Astrocyte of the spinal cord (primary cell): Measurements from ENCODE around the gene PLD1.
A peak's percentile ranks its signal among the peaks of the same experiment; 100 is the strongest.

Source experiments
- DNase-seq: peaks from one replicate; pipeline ENCODE4 v3.0.0; 2011; ENCODE audit warnings: low read depth, low spot score
- H3K4me3 ChIP-seq: 2 replicates; pipeline ENCODE4 v1.5.1; 2011; ENCODE audit warnings: low read depth, mild to moderate bottlenecking, low read length, moderate library complexity
- in situ Hi-C: cut with HindIII; loops from 2 replicates; pipeline ENCODE4 v1.10.0; 2017; ENCODE audit warnings: low sequenced_read_pairs
- TF ChIP-seq, protein P1 (sequence below): IDR thresholded peaks from 2 replicates; pipeline ENCODE4 v1.5.1; 2012; ENCODE audit warnings: low read depth, mild to moderate bottlenecking, low read length, inconsistent platforms

Gene PLD1

GRCh38 chr3:171648069-171648468 is 162.2 kb downstream of the PLD1 start:
- DNase-seq: no peak
- in situ Hi-C loops: no loop called here
- TF ChIP-seq, protein P1, sequence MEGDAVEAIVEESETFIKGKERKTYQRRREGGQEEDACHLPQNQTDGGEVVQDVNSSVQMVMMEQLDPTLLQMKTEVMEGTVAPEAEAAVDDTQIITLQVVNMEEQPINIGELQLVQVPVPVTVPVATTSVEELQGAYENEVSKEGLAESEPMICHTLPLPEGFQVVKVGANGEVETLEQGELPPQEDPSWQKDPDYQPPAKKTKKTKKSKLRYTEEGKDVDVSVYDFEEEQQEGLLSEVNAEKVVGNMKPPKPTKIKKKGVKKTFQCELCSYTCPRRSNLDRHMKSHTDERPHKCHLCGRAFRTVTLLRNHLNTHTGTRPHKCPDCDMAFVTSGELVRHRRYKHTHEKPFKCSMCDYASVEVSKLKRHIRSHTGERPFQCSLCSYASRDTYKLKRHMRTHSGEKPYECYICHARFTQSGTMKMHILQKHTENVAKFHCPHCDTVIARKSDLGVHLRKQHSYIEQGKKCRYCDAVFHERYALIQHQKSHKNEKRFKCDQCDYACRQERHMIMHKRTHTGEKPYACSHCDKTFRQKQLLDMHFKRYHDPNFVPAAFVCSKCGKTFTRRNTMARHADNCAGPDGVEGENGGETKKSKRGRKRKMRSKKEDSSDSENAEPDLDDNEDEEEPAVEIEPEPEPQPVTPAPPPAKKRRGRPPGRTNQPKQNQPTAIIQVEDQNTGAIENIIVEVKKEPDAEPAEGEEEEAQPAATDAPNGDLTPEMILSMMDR: no peak
- H3K4me3 ChIP-seq: no peak overlapping the region

GRCh38 chr3:171646357-171647133 is 163.7 kb downstream of the PLD1 start:
- TF ChIP-seq, protein P1: peak; percentile 67
- DNase-seq: peak; percentile 82
- no peak overlapping the region for H3K4me3 ChIP-seq
- in situ Hi-C loops: no loop called here

GRCh38 chr3:171644681-171645080 is 165.6 kb downstream of the PLD1 start:
- DNase-seq: no peak
- TF ChIP-seq, protein P1: no peak

DNA sequence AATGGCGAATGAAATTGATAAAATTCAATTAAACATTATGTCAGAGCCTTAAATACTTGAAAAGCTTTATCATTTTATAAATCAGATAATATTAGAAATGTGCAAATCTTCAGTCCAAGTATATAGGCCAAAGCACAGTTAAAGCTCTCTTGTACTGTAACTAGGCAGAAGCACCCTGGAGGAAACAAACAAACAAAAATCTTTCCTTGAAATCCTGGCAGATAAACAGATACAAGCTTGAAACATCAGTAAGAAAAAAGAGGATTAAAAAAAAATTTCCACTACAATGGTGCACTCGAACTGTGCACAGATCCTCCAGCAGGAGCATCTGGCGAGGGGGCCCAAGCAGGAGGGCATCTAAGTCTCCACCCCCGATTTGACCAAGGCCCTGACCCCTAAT is 166.6 kb downstream of the PLD1 start:
- H3K4me3 ChIP-seq: no peak overlapping the region
- DNase-seq: no peak
- TF ChIP-seq, protein P1: no peak
- in situ Hi-C loops: no loop called here

More at GRCh38 chr3:171644681-171645080, 165.6 kb downstream of the PLD1 start:
- in situ Hi-C loops: no loop called here
- no peak overlapping the region for H3K4me3 ChIP-seq

- no peak for DNase-seq
- in situ Hi-C loops: no loop called here
- TF ChIP-seq, protein P1: no peak
- H3K4me3 ChIP-seq: no peak overlapping the region
These were observed 167.2 kb downstream of the PLD1 start for GRCh38 chr3:171643033-171643432.

DNA sequence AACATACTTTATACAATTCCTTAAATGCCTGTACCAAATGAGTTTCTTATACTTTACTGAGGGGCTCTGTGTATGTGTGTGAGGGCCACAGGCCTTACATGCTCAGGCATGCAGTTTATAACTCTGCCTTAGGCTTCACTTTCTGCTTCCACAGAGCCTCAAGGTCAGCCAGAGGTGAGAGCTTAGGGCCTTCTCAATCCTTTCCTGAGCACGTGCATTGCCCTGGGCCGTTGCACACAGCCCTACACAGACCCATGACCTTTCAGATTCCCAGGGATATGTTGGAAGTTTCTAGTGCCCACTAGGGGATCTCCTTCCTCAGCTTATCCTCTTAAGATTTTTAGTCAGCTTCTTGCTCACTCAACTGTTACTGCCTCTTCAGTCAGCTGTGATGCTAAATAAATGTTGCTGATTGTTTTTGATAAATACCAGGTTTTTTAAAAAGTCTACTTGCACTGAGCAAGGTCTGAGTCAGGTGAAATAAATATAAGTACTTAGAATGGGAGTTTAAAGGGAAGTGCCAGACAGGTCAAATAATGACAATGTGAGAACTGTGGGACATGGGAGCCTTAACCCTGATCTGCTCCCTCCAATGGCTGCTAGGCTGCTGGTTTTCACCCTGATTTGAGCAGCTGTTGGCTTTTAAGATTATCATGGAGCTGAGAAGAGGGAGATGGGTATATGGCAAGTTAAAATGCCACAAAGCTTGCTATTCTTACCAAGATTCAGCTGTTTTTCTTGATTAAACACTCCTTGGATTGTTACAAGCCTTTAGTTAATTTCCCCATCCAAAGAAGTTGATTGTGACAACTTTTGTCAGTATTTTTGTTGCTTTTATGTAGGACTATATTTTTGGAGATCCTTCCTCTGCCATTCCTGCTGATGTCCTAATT is 169.5 kb downstream of the PLD1 start:
- TF ChIP-seq, protein P1: peak; percentile 31
- peak; percentile 37 for DNase-seq
- in situ Hi-C loops: no loop called here
- no peak overlapping the region for H3K4me3 ChIP-seq
